Measurements from ENCODE around the gene LRFN3. TPM values are rescaled to one million over a fixed set of nuclear protein-coding genes. Genes with fewer than 3 reads are reported as not detected.

Gene LRFN3
- total and polyA plus RNA-seq, 2 of the 13 experiments (the other 11 are each of a cell fraction or from before 2014, with no cell fraction given) = 0.74 to 1.6 TPM

DNA sequence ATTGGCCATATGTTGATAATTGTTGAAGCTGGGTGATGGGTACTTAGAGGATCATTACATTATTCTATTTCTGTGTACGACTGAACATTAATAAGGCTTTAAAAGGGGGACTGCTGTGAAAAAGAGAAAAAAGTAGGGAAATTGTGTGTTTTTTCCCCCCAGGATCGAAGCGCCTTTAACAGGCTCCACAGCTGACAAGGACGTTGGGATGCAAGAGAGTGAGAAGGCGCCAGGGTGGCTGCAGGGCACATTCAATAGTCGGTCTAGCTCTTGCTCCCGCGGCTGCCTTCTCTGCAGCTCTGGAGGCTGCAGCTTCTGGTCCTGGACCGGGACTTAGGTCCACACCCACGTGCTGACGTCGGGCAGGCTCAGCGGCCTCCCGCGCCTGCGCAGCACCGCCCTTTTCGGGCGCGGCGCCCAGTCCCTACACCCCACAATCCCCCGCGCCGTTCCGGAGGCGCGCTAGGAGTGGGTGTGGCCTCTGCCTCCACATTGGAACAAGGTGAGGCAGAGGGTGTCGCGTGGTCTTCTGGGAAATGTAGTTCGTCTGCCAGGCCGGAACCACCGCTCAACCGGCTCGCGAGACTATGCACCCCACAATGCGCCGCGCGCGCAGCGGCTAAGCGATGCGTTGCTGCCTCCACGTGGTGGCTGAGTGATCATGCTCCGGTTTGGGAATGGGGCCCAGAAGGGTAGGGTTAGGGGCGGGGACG, 4.9 kb upstream of the LRFN3 start (continued):
- TF ChIP-seq ZNF407 (CRISPR knock-in tag; IDR thresholded peaks at IDR 0.05; ENCODE audit: not compliant biosample characterization) (no peak), PHF20 (CRISPR knock-in tag; IDR thresholded peaks at IDR 0.05) (peak; percentile 84), RELA (CRISPR knock-in tag; IDR thresholded peaks at IDR 0.05) (no peak), STAT6 (CRISPR knock-in tag; IDR thresholded peaks at IDR 0.05; ENCODE audit: borderline replicate concordance) (peak; percentile 83; the same call in 1 of the 2 replicates), TP53 (CRISPR knock-in tag; conservative IDR thresholded peaks at IDR 0.05) (no peak), HOXA5 (CRISPR knock-in tag; IDR thresholded peaks at IDR 0.05) (peak; percentile 70; the same call in 1 of the 2 replicates), ASH2L (IDR thresholded peaks at IDR 0.05; ENCODE audit: insufficient read length, low read depth, low read length) (peak; percentile 47), FIP1L1 (IDR thresholded peaks at IDR 0.05; ENCODE audit: borderline replicate concordance, insufficient read depth, low read depth, low read length) (no peak), ZNF180 (CRISPR knock-in tag; IDR thresholded peaks at IDR 0.05; ENCODE audit: borderline replicate concordance, low read depth) (no peak), ZNF780A (CRISPR knock-in tag; IDR thresholded peaks at IDR 0.05) (no peak), ZNF703 (CRISPR knock-in tag; IDR thresholded peaks at IDR 0.05; ENCODE audit: borderline replicate concordance) (no peak), ZNF121 (CRISPR knock-in tag; IDR thresholded peaks at IDR 0.05) (no peak)
- TF ChIP-seq, protein P1, sequence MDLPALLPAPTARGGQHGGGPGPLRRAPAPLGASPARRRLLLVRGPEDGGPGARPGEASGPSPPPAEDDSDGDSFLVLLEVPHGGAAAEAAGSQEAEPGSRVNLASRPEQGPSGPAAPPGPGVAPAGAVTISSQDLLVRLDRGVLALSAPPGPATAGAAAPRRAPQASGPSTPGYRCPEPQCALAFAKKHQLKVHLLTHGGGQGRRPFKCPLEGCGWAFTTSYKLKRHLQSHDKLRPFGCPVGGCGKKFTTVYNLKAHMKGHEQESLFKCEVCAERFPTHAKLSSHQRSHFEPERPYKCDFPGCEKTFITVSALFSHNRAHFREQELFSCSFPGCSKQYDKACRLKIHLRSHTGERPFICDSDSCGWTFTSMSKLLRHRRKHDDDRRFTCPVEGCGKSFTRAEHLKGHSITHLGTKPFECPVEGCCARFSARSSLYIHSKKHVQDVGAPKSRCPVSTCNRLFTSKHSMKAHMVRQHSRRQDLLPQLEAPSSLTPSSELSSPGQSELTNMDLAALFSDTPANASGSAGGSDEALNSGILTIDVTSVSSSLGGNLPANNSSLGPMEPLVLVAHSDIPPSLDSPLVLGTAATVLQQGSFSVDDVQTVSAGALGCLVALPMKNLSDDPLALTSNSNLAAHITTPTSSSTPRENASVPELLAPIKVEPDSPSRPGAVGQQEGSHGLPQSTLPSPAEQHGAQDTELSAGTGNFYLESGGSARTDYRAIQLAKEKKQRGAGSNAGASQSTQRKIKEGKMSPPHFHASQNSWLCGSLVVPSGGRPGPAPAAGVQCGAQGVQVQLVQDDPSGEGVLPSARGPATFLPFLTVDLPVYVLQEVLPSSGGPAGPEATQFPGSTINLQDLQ (CRISPR knock-in tag; IDR thresholded peaks at IDR 0.05) = no peak
- TF ChIP-seq, protein P2, sequence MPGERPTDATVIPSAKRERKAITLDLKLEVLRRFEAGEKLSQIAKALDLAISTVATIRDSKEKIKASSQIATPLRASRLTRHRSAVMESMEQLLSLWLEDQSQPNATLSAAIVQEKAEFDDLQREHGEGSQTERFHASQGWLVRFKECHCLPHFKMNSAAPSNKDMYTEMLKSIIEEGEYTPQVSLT (CRISPR knock-in tag; IDR thresholded peaks at IDR 0.05; ENCODE audit: borderline replicate concordance, low read depth) = no peak

Measured in HepG2 (cell line).